Peyer's patch (tissue), 4 donors: ENCODE results near the gene CST3. TPM values are rescaled to one million over a fixed set of nuclear protein-coding genes. Genes with fewer than 3 reads are reported as not detected.

Experiments used
- DNase-seq, 3 donors: peaks; one replicate each; pipeline ENCODE4 v3.0.0-alpha.2; 2017 to 2019
- H3K27ac ChIP-seq, 4 donors: fragments of 200-600 bp; sonication (generic); one replicate each; pipeline ENCODE4 v1.5.1; 2016 to 2019
- H3K27me3 ChIP-seq, 2 donors: fragments of 200-600 bp; sonication (generic); one replicate each; pipeline ENCODE4 v1.5.1; 2019
- H3K36me3 ChIP-seq, 3 donors: fragments of 200-600 bp; sonication (generic); one replicate each; pipeline ENCODE4 v1.5.1; 2016 to 2019
- H3K4me1 ChIP-seq, 4 donors: fragments of 200-600 bp; sonication (generic); one replicate each; pipeline ENCODE4 v1.5.1; 2016 to 2019
- H3K4me3 ChIP-seq, 4 donors: fragments of 200-600 bp; sonication (generic); 1 replicate in 3 of 4; 2 replicates in 1 of 4; pipeline ENCODE4 v1.5.1; 2016 to 2019; ENCODE audit warnings: mild to moderate bottlenecking in 1 of 4
- H3K9me3 ChIP-seq, 4 donors: fragments of 200-600 bp; sonication (generic); one replicate each; pipeline ENCODE4 v1.5.1; 2016 to 2019; ENCODE audit warnings: mild to moderate bottlenecking in 1 of 4
- POLR2A ChIP-seq, 2 donors: fragments of 450-650 bp; IDR thresholded peaks; one replicate each; pipeline ENCODE4 v1.5.1; 2017; ENCODE audit warnings: antibody characterized with exemption in 2 of 2, mild to moderate bottlenecking in 2 of 2, moderate library complexity in 2 of 2
- total RNA-seq, 4 donors: library from RNA; depleted of rRNA; stranded (reverse); fragments of >200 nt; gene quantifications; one replicate each; pipeline ENCODE4 v1.1.0, GENCODE V29; 2016
- TF ChIP-seq, protein P1 (sequence below), 6 experiments: fragments of 450-650 bp in 4 of 6; fragments of 200-600 bp in 2 of 6; sonication (generic) in 1 of 6; IDR thresholded peaks; one replicate each; pipeline ENCODE4 v1.5.1; 2017 to 2019; ENCODE audit warnings: antibody characterized with exemption in 6 of 6, mild to moderate bottlenecking in 3 of 6, moderate library complexity in 1 of 6

Gene CST3
- total RNA-seq, 4 donors from 2014 or later = 221 to 1,587 (median 1,027) TPM

DNA sequence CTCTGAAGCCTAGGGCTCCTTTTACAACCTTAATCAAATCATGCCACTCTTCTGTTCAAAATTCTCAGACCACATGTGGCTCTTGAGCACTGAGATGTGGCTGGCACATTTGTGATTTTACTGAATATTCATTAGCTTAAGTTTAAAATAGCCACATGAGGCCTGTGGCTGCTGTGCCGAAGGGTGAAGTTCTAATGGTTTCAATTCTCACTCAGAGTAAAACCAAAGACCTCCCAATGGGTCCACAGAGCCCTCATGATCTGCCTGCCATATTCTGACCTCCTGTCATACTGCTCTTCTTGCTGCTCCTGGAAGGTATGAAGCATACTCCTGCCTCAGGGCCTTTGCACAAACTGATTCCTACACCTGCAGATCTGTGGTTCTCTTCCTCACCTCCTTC is 7.8 kb upstream of the CST3 start:
- Histone ChIP-seq H3K27me3 (no peaks in the 10 kb centered on the region), H3K4me1 (peaks cover 0 to 7% (median 0%) of the 10 kb centered on the region in 4 donors), H3K27ac (no peak overlapping the region), H3K4me3 (no peak overlapping the region), H3K9me3 (no peaks in the 10 kb centered on the region), H3K36me3 (no peaks in the 10 kb centered on the region)
- TF ChIP-seq POLR2A (IDR thresholded peaks at IDR 0.05) = no peak
- TF ChIP-seq, protein P1, sequence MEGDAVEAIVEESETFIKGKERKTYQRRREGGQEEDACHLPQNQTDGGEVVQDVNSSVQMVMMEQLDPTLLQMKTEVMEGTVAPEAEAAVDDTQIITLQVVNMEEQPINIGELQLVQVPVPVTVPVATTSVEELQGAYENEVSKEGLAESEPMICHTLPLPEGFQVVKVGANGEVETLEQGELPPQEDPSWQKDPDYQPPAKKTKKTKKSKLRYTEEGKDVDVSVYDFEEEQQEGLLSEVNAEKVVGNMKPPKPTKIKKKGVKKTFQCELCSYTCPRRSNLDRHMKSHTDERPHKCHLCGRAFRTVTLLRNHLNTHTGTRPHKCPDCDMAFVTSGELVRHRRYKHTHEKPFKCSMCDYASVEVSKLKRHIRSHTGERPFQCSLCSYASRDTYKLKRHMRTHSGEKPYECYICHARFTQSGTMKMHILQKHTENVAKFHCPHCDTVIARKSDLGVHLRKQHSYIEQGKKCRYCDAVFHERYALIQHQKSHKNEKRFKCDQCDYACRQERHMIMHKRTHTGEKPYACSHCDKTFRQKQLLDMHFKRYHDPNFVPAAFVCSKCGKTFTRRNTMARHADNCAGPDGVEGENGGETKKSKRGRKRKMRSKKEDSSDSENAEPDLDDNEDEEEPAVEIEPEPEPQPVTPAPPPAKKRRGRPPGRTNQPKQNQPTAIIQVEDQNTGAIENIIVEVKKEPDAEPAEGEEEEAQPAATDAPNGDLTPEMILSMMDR (IDR thresholded peaks at IDR 0.05) = no peak
- DNase-seq = no peak

DNA sequence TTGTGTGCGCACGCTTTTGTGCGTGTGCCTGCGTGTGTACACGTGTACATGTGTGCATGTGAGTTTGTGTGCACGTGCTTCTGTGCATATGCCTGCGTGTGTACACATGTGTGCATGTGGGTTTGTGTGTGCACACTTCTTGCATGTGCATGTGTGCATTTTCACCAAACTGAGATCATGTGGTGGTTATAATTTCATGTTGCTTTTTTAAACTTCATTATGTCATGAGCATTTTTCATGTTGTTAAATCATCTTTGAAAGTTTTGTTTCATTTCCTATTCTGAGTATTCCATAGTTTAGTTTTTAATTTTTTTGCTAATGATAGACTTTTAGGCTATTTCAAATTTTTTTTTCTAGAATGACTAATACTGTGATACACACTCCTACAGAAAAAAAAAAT is 6.4 kb upstream of the CST3 start:
- Histone ChIP-seq H3K27ac (no peak overlapping the region), H3K4me1 (peaks cover 0 to 7% (median 0%) of the 10 kb centered on the region in 4 donors), H3K9me3 (no peaks in the 10 kb centered on the region), H3K4me3 (no peak overlapping the region), H3K36me3 (no peaks in the 10 kb centered on the region), H3K27me3 (no peaks in the 10 kb centered on the region)
- no peak for DNase-seq
- no peak for TF ChIP-seq POLR2A (IDR thresholded peaks at IDR 0.05)
- TF ChIP-seq, protein P1 (IDR thresholded peaks at IDR 0.05) = no peak

DNA sequence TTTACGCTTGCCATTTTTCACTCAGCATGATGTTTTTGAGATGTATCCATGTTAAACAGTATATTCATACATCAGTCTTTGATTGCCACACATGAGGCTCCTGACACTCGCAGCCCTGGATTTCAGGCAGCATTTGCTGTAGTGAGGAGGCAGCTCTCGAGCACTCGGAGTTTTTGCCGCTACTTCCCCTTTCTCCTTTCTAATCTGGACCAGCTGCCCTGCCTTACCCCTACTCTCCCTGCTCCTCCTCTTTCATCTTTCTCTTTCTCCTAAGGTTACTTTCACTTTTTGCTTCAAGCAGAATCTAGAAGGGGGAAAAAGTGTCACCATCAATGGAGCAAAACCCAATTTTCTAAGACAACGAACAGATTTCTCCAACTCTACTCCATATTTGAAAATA is 5.9 kb upstream of the CST3 start:
- no peak for DNase-seq
- Histone ChIP-seq H3K36me3 (no peaks in the 10 kb centered on the region), H3K27ac (no peak overlapping the region), H3K27me3 (no peaks in the 10 kb centered on the region), H3K4me1 (peaks cover 0 to 8% (median 0%) of the 10 kb centered on the region in 4 donors), H3K9me3 (no peaks in the 10 kb centered on the region), H3K4me3 (no peak overlapping the region)
- no peak for TF ChIP-seq POLR2A (IDR thresholded peaks at IDR 0.05)
- TF ChIP-seq, protein P1 (IDR thresholded peaks at IDR 0.05) = no peak

DNA sequence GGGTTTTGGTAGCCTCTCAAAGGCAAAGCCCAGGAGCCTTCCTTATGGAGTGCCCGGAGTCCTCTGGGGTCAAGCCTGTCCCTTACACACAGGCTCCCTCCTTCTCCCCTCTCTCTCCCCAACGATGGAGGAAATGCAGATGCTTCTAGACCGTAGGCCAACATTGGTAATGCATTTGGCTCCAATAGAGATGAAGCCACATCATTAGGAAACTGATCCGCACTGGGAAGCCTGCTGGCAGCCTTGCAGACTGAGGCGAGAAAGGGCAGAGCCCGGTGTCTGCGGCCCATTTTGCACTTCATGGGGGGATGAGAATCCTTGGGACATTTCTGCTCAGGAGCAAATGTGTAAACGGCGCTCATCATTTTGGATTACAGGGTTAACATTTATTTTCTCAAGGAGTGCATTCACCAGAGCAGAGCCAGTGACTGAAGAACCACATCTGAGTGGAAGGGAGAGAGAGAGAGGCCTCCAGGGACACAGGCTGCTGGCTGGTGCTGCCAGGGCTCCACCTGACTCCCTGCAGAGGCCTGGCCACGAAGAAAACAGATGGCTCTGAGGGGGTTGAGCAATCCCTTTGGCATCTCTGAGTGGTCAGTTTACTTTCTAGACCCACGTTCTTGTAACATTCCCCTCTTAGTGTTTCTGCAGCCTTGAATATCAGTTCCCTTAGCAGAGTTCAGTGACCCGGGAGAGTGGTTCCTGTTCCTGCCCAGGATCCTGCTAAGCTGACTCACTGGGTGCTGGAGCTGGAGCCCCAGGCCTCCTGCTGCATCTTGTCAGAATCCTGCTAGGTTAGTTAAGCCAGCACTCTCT is 4.4 kb upstream of the CST3 start:
- no peak for TF ChIP-seq POLR2A (IDR thresholded peaks at IDR 0.05)
- H3K27ac ChIP-seq = peak overlapping the region in 2 of 4 donors; percentile 17 to 60
- no peak for DNase-seq

DNA sequence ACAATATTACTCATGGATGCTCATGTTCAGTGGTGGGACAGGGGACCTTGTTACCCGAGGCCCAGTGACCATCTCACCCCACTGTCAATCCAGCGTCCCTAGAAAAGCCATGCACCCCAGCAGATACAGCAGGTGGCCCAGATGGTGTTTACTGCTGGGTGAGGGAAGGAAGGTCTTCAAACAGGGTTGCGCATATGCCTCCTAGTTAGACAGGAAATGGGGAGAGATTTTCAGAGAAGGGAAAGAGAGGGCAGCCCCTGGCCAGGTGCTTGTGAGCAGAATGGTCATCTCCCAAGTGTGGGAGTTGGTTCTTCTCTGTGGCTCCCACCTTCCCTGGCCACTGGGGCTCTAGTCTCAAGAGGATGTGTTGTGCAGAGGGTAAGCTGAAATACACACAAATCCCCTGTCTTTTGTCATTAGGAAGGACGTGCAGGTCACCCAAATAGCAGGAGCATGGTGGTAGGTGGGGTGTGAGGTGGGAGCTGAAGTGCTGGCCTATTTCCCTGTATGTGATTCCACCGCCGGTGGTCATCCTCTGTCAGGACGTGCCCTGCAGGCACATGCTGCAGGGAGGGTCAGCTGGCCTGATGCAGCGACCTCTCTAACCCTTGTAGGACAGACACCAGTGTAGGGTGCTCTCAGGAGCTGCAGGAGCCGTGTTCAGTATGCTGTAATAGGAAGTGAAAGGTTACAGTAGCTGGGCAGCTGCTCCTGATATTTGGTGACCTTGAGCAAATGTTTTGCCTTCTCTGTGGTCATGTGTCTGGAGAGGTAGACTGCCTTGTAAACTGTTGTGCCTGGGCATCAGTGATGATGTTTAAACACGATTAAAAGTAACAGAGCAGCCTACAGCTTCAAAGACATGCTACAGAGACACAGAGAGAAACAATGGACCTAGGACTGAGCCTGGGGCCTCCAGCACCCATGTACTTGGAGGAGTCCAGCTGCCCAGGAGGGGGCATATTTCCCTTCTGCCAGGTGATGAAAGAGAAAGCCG is 3.2 kb upstream of the CST3 start:
- H3K9me3 ChIP-seq = no peaks in the 10 kb centered on the region
- H3K4me3 ChIP-seq = no peak overlapping the region
- no peaks in the 10 kb centered on the region for H3K36me3 ChIP-seq
- TF ChIP-seq, protein P1 (IDR thresholded peaks at IDR 0.05) = no peak
- TF ChIP-seq POLR2A (IDR thresholded peaks at IDR 0.05) = no peak
- no peak overlapping the region for H3K27ac ChIP-seq
- peaks cover 0 to 21% (median 0%) of the 10 kb centered on the region in 4 donors for H3K4me1 ChIP-seq
- H3K27me3 ChIP-seq = no peaks in the 10 kb centered on the region
- no peak for DNase-seq

More for the DNA sequence above, 4.4 kb upstream of the CST3 start:
- Histone ChIP-seq H3K4me1 (peaks cover 0 to 14% (median 0%) of the 10 kb centered on the region in 4 donors), H3K4me3 (no peak overlapping the region), H3K27me3 (no peaks in the 10 kb centered on the region), H3K36me3 (no peaks in the 10 kb centered on the region), H3K9me3 (no peaks in the 10 kb centered on the region)
